IPS-NIHi7 (cell line): ENCODE data around the gene CD2AP.
"Not testable (repeated sequence)": the region's sequence is repeated elsewhere in the genome, so short reads cannot be mapped to it uniquely, and the experiment has no call there.

Source experiments
- DNase-seq: peaks from one replicate; pipeline ENCODE4 v3.0.0; 2012; ENCODE audit warnings: mixed read lengths; ENCODE audit errors: extremely low spot score

The CD2AP gene

GRCh38 chr6:47634210-47635047 is 156.8 kb downstream of the CD2AP start:
- DNase-seq = no peak

GRCh38 chr6:47646689-47647088 is 169.1 kb downstream of the CD2AP start:
- DNase-seq = no peak

- no peak for DNase-seq
Measured at GRCh38 chr6:47647188-47647587, 169.6 kb downstream of the CD2AP start.

GRCh38 chr6:47647626-47648025 is 170.0 kb downstream of the CD2AP start:
- DNase-seq = not testable (repeated sequence)

GRCh38 chr6:47648031-47648430 is 170.4 kb downstream of the CD2AP start:
- no peak for DNase-seq

GRCh38 chr6:47650553-47651432 is 173.2 kb downstream of the CD2AP start:
- no peak for DNase-seq

- no peak for DNase-seq
Measured at GRCh38 chr6:47651505-47651944, 173.9 kb downstream of the CD2AP start.

GRCh38 chr6:47653706-47654105 is 176.1 kb downstream of the CD2AP start:
- DNase-seq = no peak

GRCh38 chr6:47654255-47654654 is 176.7 kb downstream of the CD2AP start:
- no peak for DNase-seq

GRCh38 chr6:47655719-47656595 is 178.4 kb downstream of the CD2AP start:
- DNase-seq = peak; percentile 75

- no peak for DNase-seq
Measured at GRCh38 chr6:47661960-47662359, 184.4 kb downstream of the CD2AP start.

- DNase-seq = peak; percentile 58
Measured at GRCh38 chr6:47663462-47664216, 186.1 kb downstream of the CD2AP start.

GRCh38 chr6:47665112-47665511 is 187.5 kb downstream of the CD2AP start:
- DNase-seq = no peak

- DNase-seq = peak; percentile 33
Measured at GRCh38 chr6:47669684-47670513, 192.3 kb downstream of the CD2AP start.

GRCh38 chr6:47670851-47671250 is 193.3 kb downstream of the CD2AP start:
- peak; percentile 54 for DNase-seq

- DNase-seq = no peak
Measured at GRCh38 chr6:47671777-47672176, 194.2 kb downstream of the CD2AP start.

- DNase-seq = no peak
Measured at GRCh38 chr6:47672816-47673215, 195.2 kb downstream of the CD2AP start.

- DNase-seq = no peak
Measured at GRCh38 chr6:47674673-47675072, 197.1 kb downstream of the CD2AP start.
